Spinal cord (tissue), 10 donors: ENCODE data around the gene MLLT1. TPM values are rescaled to one million over a fixed set of nuclear protein-coding genes. Genes with fewer than 3 reads are reported as not detected.

Experiments used
- DNase-seq, 6 donors: peaks; one replicate each; pipeline versions ENCODE4 v3.0.0 to v3.0.0-alpha.2; 2013 to 2015; ENCODE audit warnings: low spot score in 6 of 6, low read depth in 4 of 6
- H3K27ac ChIP-seq: one replicate; pipeline ENCODE4 v1.5.1; 2013; ENCODE audit warnings: low read depth, low read length, control low read depth
- H3K27me3 ChIP-seq: one replicate; pipeline ENCODE4 v1.6.1; 2013; ENCODE audit warnings: low read length; ENCODE audit not compliant: control insufficient read depth, insufficient read depth
- H3K36me3 ChIP-seq: one replicate; pipeline ENCODE4 v1.6.1; 2013; ENCODE audit warnings: low read length; ENCODE audit not compliant: control insufficient read depth, insufficient read depth
- H3K4me1 ChIP-seq: one replicate; pipeline ENCODE4 v1.6.1; 2013; ENCODE audit warnings: low read length; ENCODE audit not compliant: control insufficient read depth, insufficient read depth
- H3K4me3 ChIP-seq: one replicate; pipeline ENCODE4 v1.5.1; 2013; ENCODE audit warnings: low read depth, low read length, control low read depth
- H3K9me3 ChIP-seq: one replicate; pipeline ENCODE4 v1.6.1; 2013; ENCODE audit warnings: low read length; ENCODE audit not compliant: control insufficient read depth, insufficient read depth
- WGBS: methylation state at CpG from one replicate; pipeline ENCODE4 v1.1.5; 2013; ENCODE audit warnings: missing lambda C conversion rate; ENCODE audit not compliant: insufficient coverage; 5-methylcytosine and 5-hydroxymethylcytosine counted together
- polyA plus RNA-seq, 2 donors: library from polyadenylated mRNA; unstranded; fragments of 120-200 nt; gene quantifications; one replicate each; pipeline ENCODE4 v1.2.1, GENCODE V29; 2013; ENCODE audit not compliant: insufficient read length in 2 of 2
- total RNA-seq, 2 donors: library from RNA; depleted of rRNA in 1 of 2; stranded (reverse); fragments of 120-200 nt in 1 of 2; fragments of >200 nt in 1 of 2; gene quantifications; one replicate each; pipeline versions ENCODE4 v1.2.3 to v1.2.4, GENCODE V29; 2013 to 2014
- donor health status: healthy.

The MLLT1 gene
- total and polyA plus RNA-seq, 4 donors: 11.5 to 132 (median 80.5) TPM

- Histone ChIP-seq H3K9me3 (no peaks in the 10 kb centered on the region), H3K27ac (peak overlapping the region; percentile 48), H3K27me3 (no peaks in the 10 kb centered on the region), H3K36me3 (peaks cover 53% of the 10 kb centered on the region), H3K4me3 (no peak overlapping the region), H3K4me1 (peaks cover 61% of the 10 kb centered on the region)
- 89% methylated on average over 17 of the region's 17 CpGs for WGBS
- no peak for DNase-seq
These were observed 9.0 kb downstream of the MLLT1 start for GRCh38 chr19:6270822-6271221.

GRCh38 chr19:6270076-6270745, 9.6 kb downstream of the MLLT1 start:
- no peak for DNase-seq
- H3K9me3 ChIP-seq: no peaks in the 10 kb centered on the region
- peaks cover 55% of the 10 kb centered on the region for H3K4me1 ChIP-seq
- 92% methylated on average over 18 of the region's 31 CpGs for WGBS
- H3K27ac ChIP-seq: no peak overlapping the region
- H3K36me3 ChIP-seq: peaks cover 52% of the 10 kb centered on the region
- H3K27me3 ChIP-seq: no peaks in the 10 kb centered on the region
- no peak overlapping the region for H3K4me3 ChIP-seq

GRCh38 chr19:6269101-6269886, 10.5 kb downstream of the MLLT1 start:
- peaks cover 53% of the 10 kb centered on the region for H3K36me3 ChIP-seq
- peaks cover 46% of the 10 kb centered on the region for H3K4me1 ChIP-seq
- DNase-seq: no peak
- H3K9me3 ChIP-seq: no peaks in the 10 kb centered on the region
- H3K27me3 ChIP-seq: no peaks in the 10 kb centered on the region
- H3K4me3 ChIP-seq: no peak overlapping the region
- no peak overlapping the region for H3K27ac ChIP-seq
- 89% methylated on average over 32 of the region's 33 CpGs for WGBS

- WGBS: 89% methylated on average over 1 of the region's 4 CpGs
- Histone ChIP-seq H3K4me3 (no peak overlapping the region), H3K27ac (no peak overlapping the region), H3K36me3 (peaks cover 58% of the 10 kb centered on the region), H3K27me3 (no peaks in the 10 kb centered on the region), H3K4me1 (peaks cover 40% of the 10 kb centered on the region), H3K9me3 (no peaks in the 10 kb centered on the region)
- DNase-seq: no peak
These were observed 11.4 kb downstream of the MLLT1 start for GRCh38 chr19:6268382-6268771.

GRCh38 chr19:6267552-6268381, 12.0 kb downstream of the MLLT1 start:
- no peak overlapping the region for H3K4me3 ChIP-seq
- H3K4me1 ChIP-seq: peaks cover 37% of the 10 kb centered on the region
- H3K27ac ChIP-seq: no peak overlapping the region
- H3K27me3 ChIP-seq: no peaks in the 10 kb centered on the region
- peaks cover 64% of the 10 kb centered on the region for H3K36me3 ChIP-seq
- WGBS: 75% methylated on average over 6 of the region's 17 CpGs
- H3K9me3 ChIP-seq: no peaks in the 10 kb centered on the region
- DNase-seq: no peak

- no peak overlapping the region for H3K27ac ChIP-seq
- H3K36me3 ChIP-seq: peaks cover 79% of the 10 kb centered on the region
- H3K4me3 ChIP-seq: no peak overlapping the region
- 100% methylated on average over 1 of the region's 4 CpGs for WGBS
- no peaks in the 10 kb centered on the region for H3K27me3 ChIP-seq
- no peaks in the 10 kb centered on the region for H3K9me3 ChIP-seq
- no peak for DNase-seq
- peaks cover 15% of the 10 kb centered on the region for H3K4me1 ChIP-seq
These were observed 15.0 kb downstream of the MLLT1 start for GRCh38 chr19:6264803-6265202.

GRCh38 chr19:6263735-6264444, 15.9 kb downstream of the MLLT1 start:
- H3K36me3 ChIP-seq: peaks cover 79% of the 10 kb centered on the region

GRCh38 chr19:6263306-6263705, 16.5 kb downstream of the MLLT1 start:
- no peak overlapping the region for H3K4me3 ChIP-seq
- H3K27ac ChIP-seq: no peak overlapping the region
- peaks cover 77% of the 10 kb centered on the region for H3K36me3 ChIP-seq
- H3K27me3 ChIP-seq: no peaks in the 10 kb centered on the region
- no peak for DNase-seq
- H3K4me1 ChIP-seq: peaks cover 23% of the 10 kb centered on the region
- H3K9me3 ChIP-seq: no peaks in the 10 kb centered on the region
- 82% methylated on average over 11 of the region's 12 CpGs for WGBS

More at GRCh38 chr19:6263735-6264444, 15.9 kb downstream of the MLLT1 start:
- H3K4me1 ChIP-seq: peaks cover 22% of the 10 kb centered on the region
- WGBS: 58% methylated on average over 8 of the region's 18 CpGs
- no peak overlapping the region for H3K27ac ChIP-seq
- H3K4me3 ChIP-seq: no peak overlapping the region
- no peak for DNase-seq
- H3K27me3 ChIP-seq: no peaks in the 10 kb centered on the region
- no peaks in the 10 kb centered on the region for H3K9me3 ChIP-seq

- DNase-seq: no peak
- Histone ChIP-seq H3K4me1 (peaks cover 23% of the 10 kb centered on the region), H3K27me3 (no peaks in the 10 kb centered on the region), H3K27ac (no peak overlapping the region), H3K36me3 (peaks cover 72% of the 10 kb centered on the region), H3K9me3 (no peaks in the 10 kb centered on the region), H3K4me3 (no peak overlapping the region)
- WGBS: 92% methylated on average over 9 of the region's 11 CpGs
These were observed 17.3 kb downstream of the MLLT1 start for GRCh38 chr19:6262519-6262918.
